Measurements from ENCODE around the gene ZNF615. TPM values are rescaled to one million over a fixed set of nuclear protein-coding genes. Genes with fewer than 3 reads are reported as not detected.

The ZNF615 gene
- total RNA-seq, 1 experiment from 2014 or later: 11.3 TPM

- Histone ChIP-seq H3K14ac (ENCODE audit: insufficient read depth, low read length) (no peak overlapping the region), H3T11ph (ENCODE audit: low read length) (no peak overlapping the region), H3K4me1 (ENCODE audit: insufficient read depth, low read length) (no peaks in the 10 kb centered on the region), H3K79me1 (ENCODE audit: insufficient read depth, low read depth, low read length, poor library complexity, severe bottlenecking) (no peaks in the 10 kb centered on the region), H4K8ac (replicated peaks; ENCODE audit: insufficient read length, low read depth, low read length) (no peak overlapping the region), H3K79me2 (ENCODE audit: insufficient read depth, low read length) (no peaks in the 10 kb centered on the region), H3K9ac (ENCODE audit: extremely low read depth, insufficient read length, low read length) (no peak overlapping the region), H2BK12ac (ENCODE audit: insufficient read length, low read depth, low read length) (no peak overlapping the region), H3K18ac (ENCODE audit: insufficient read length, low read depth, low read length) (no peak overlapping the region), H2BK20ac (ENCODE audit: low read depth, low read length, poor library complexity, severe bottlenecking) (no peak overlapping the region), H3K4ac (ENCODE audit: low read depth, low read length) (no peak overlapping the region), H3K56ac (ENCODE audit: insufficient read length, low read depth, low read length) (no peak overlapping the region), H3K23me2 (ENCODE audit: insufficient read length, low read depth, low read length, poor library complexity, severe bottlenecking) (no peaks in the 10 kb centered on the region), H3K27ac (ENCODE audit: insufficient read length, low read depth, low read length) (no peak overlapping the region), H4K91ac (ENCODE audit: insufficient read length, low read depth, low read length) (no peak overlapping the region), H4K5ac (ENCODE audit: insufficient read length, low read depth, low read length) (no peak overlapping the region), H2BK5ac (ENCODE audit: insufficient read length, low read length) (no peak overlapping the region), H4K20me1 (ENCODE audit: control insufficient read depth, insufficient read depth, insufficient read length) (no peaks in the 10 kb centered on the region), H2BK120ac (ENCODE audit: low read depth, low read length, poor library complexity, severe bottlenecking) (no peak overlapping the region), H3K23ac (ENCODE audit: insufficient read length, low read depth, low read length) (no peak overlapping the region), H3K9me3 (ENCODE audit: control insufficient read depth, low read depth, low read length) (peaks cover 70% of the 10 kb centered on the region), H3K4me2 (ENCODE audit: insufficient read depth, insufficient read length, low read length) (no peak overlapping the region), H3K27me3 (ENCODE audit: insufficient read depth, low read length) (no peaks in the 10 kb centered on the region), H2AK5ac (ENCODE audit: insufficient read length, low read length) (no peak overlapping the region), H2BK15ac (ENCODE audit: low read depth, low read length) (no peak overlapping the region), H2AFZ (ENCODE audit: low read length) (no peak overlapping the region)
- H3K27me3 Mint-ChIP-seq (ENCODE audit: low read depth): no peaks in the 10 kb centered on the region
- no peaks in the 10 kb centered on the region for H3K4me1 Mint-ChIP-seq
- no peak for TF ChIP-seq CTCF (conservative IDR thresholded peaks at IDR 0.05)
- H3K36me3 Mint-ChIP-seq (ENCODE audit: insufficient read depth in 1 of 3, low read depth in 3 of 3): peaks cover 79 to 89% (median 86%) of the 10 kb centered on the region in 3 experiments
- WGBS (ENCODE audit: extremely low coverage, insufficient read length, low lambda C conversion rate): no CpG with 5 or more reads among the region's 1 CpG
- H3K9me3 Mint-ChIP-seq: peaks cover 82 to 84% of the 10 kb centered on the region in 2 experiments
- no peak for DNase-seq
- no peak overlapping the region for H3K4me3 Mint-ChIP-seq
- H3K27ac Mint-ChIP-seq: no peak overlapping the region
Observed at GRCh38 chr19:51970718-51971117, 37.3 kb downstream of the ZNF615 start.

Data from H9 (cell line).